Stimulated activated CD4-positive, alpha-beta T cell treated with anti-CD3 and anti-CD28 coated beads, Interleukin-4, amount 100 ng/mL, for 4 hours (primary cell): Measurements from ENCODE around the gene MBD6.
"Not testable (repeated sequence)": the region's sequence is repeated elsewhere in the genome, so short reads cannot be mapped to it uniquely, and the experiment has no call there.

Source experiments
- DNase-seq, 2 experiments: peaks; one replicate each; pipeline ENCODE4 v3.0.0-alpha.2; 2020

The MBD6 gene

GRCh38 chr12:57549909-57550640, 27.5 kb downstream of the MBD6 start, which contains the start of gene KIF5A:
Gene KIF5A (plus strand): TSS chr12:57550044. CDS start chr12:57550272, 228 bp downstream.
- peak; percentile 34 to 58 for DNase-seq

- DNase-seq: no peak
These were observed 28.3 kb downstream of the MBD6 start for GRCh38 chr12:57550641-57551549.

GRCh38 chr12:57551637-57552305, 29.1 kb downstream of the MBD6 start:
- no peak for DNase-seq

- DNase-seq: no peak
These were observed 29.7 kb downstream of the MBD6 start for GRCh38 chr12:57552306-57552651.

GRCh38 chr12:57552835-57553313, 30.2 kb downstream of the MBD6 start:
- no peak for DNase-seq

- no peak for DNase-seq
These were observed 30.9 kb downstream of the MBD6 start for GRCh38 chr12:57553343-57554202.

GRCh38 chr12:57554453-57554852, 31.8 kb downstream of the MBD6 start:
- no peak for DNase-seq

GRCh38 chr12:57554897-57555296, 32.3 kb downstream of the MBD6 start:
- DNase-seq: no peak

- DNase-seq: no peak
These were observed 36.2 kb downstream of the MBD6 start for GRCh38 chr12:57558864-57559263.

- no peak for DNase-seq
These were observed 37.9 kb downstream of the MBD6 start for GRCh38 chr12:57560516-57560915.

- not testable (repeated sequence) for DNase-seq
These were observed 38.5 kb downstream of the MBD6 start for GRCh38 chr12:57561117-57561516.

- DNase-seq: no peak
These were observed 40.7 kb downstream of the MBD6 start for GRCh38 chr12:57563358-57563757.

GRCh38 chr12:57564178-57564740, 41.6 kb downstream of the MBD6 start:
- DNase-seq: no peak

GRCh38 chr12:57568838-57569237, 46.2 kb downstream of the MBD6 start:
- no peak for DNase-seq

GRCh38 chr12:57569858-57570257, 47.2 kb downstream of the MBD6 start:
- DNase-seq: no peak

GRCh38 chr12:57570438-57570837, 47.8 kb downstream of the MBD6 start:
- DNase-seq: not testable (repeated sequence)

GRCh38 chr12:57571926-57572762, 49.5 kb downstream of the MBD6 start:
- DNase-seq: no peak

GRCh38 chr12:57574795-57575194, 52.2 kb downstream of the MBD6 start:
- no peak for DNase-seq

GRCh38 chr12:57575771-57576612, 53.4 kb downstream of the MBD6 start:
- DNase-seq: no peak

- no peak for DNase-seq
These were observed 54.1 kb downstream of the MBD6 start for GRCh38 chr12:57576613-57577160.
